ENCODE results near the gene GAS2L3. TPM values are rescaled to one million over a fixed set of nuclear protein-coding genes. Genes with fewer than 3 reads are reported as not detected.

The GAS2L3 gene
- total and polyA plus RNA-seq, 2 of the 8 experiments (the other 6 are each of a cell fraction or from before 2014, with no cell fraction given): 2.1 to 19.3 TPM

GRCh38 chr12:100591979-100592378, 18.5 kb downstream of the GAS2L3 start (continued):
- TF ChIP-seq CTBP2 (IDR thresholded peaks at IDR 0.05; ENCODE audit: borderline replicate concordance, insufficient read depth, insufficient read length, low read length): no peak
